ENCODE data around the gene CAPRIN2.

- no peak for TF ChIP-seq EZH2 (IDR thresholded peaks at IDR 0.05; ENCODE audit: low read depth, unreplicated experiment)
- no peak for TF ChIP-seq CTCF (conservative IDR thresholded peaks at IDR 0.05; ENCODE audit: low read depth in 2 of 2)
Observed at GRCh38 chr12:30782316-30783173, 27.8 kb upstream of the CAPRIN2 start.
